Smooth muscle cell (in vitro differentiated cells): ENCODE results near the gene POU2F1. TPM values are rescaled to one million over a fixed set of nuclear protein-coding genes. Genes with fewer than 3 reads are reported as not detected.

Source experiments
- DNase-seq: peaks from one replicate; lab custom pipeline; 2025; ENCODE audit not compliant: unreplicated experiment; lab: John Stamatoyannopoulos, UW
- H2AFZ ChIP-seq: fragments of 200-600 bp; sonication (generic); 2 replicates; pipeline ENCODE4 v1.6.0; 2016; ENCODE audit warnings: antibody characterized with exemption, low read depth, mild to moderate bottlenecking
- H3F3A ChIP-seq: fragments of 200-600 bp; sonication (generic); 2 replicates; pipeline ENCODE4 v1.6.0; 2017; ENCODE audit warnings: antibody characterized with exemption, low read depth
- H3K27ac ChIP-seq: fragments of 200-600 bp; sonication (generic); 2 replicates; pipeline ENCODE4 v1.5.1; 2016; ENCODE audit warnings: low read depth, mild to moderate bottlenecking
- H3K27me3 ChIP-seq: fragments of 200-600 bp; sonication (generic); 2 replicates; pipeline ENCODE4 v1.6.1; 2016; ENCODE audit warnings: low read depth, mild to moderate bottlenecking
- H3K36me3 ChIP-seq: fragments of 200-600 bp; sonication (generic); 2 replicates; pipeline ENCODE4 v1.5.1; 2016; ENCODE audit warnings: low read depth
- H3K4me1 ChIP-seq: fragments of 200-600 bp; sonication (generic); 2 replicates; pipeline ENCODE4 v1.5.1; 2016; ENCODE audit warnings: low read depth
- H3K4me2 ChIP-seq: fragments of 200-600 bp; sonication (generic); 2 replicates; pipeline ENCODE4 v1.6.0; 2016; ENCODE audit warnings: mild to moderate bottlenecking
- H3K4me3 ChIP-seq: fragments of 200-600 bp; sonication (generic); 2 replicates; pipeline ENCODE4 v1.5.1; 2016; ENCODE audit warnings: mild to moderate bottlenecking
- H3K79me2 ChIP-seq: fragments of 200-600 bp; sonication (generic); 2 replicates; pipeline ENCODE4 v1.6.0; 2016; ENCODE audit warnings: low read depth, mild to moderate bottlenecking
- H3K9ac ChIP-seq: fragments of 200-600 bp; sonication (generic); 2 replicates; pipeline ENCODE4 v1.6.0; 2016; ENCODE audit warnings: low read depth
- H3K9me3 ChIP-seq: fragments of 200-600 bp; sonication (generic); replicated peaks from 2 replicates; pipeline ENCODE4 v1.5.1; 2016; ENCODE audit warnings: low read depth
- H4K20me1 ChIP-seq: fragments of 200-600 bp; sonication (generic); 2 replicates; pipeline ENCODE4 v1.6.0; 2016; ENCODE audit warnings: low read depth
- CTCF ChIP-seq: fragments of 200-600 bp; sonication (generic); IDR thresholded peaks from 2 replicates; pipeline ENCODE4 v1.5.1; 2017; ENCODE audit warnings: borderline replicate concordance, mild to moderate bottlenecking, antibody characterized with exemption; ENCODE audit not compliant: insufficient read depth, poor library complexity, severe bottlenecking
- WGBS: methylation state at CpG from one replicate; pipeline ENCODE4 v1.1.7; 2016; ENCODE audit warnings: low lambda C conversion rate; 5-methylcytosine and 5-hydroxymethylcytosine counted together
- polyA plus RNA-seq: library from polyadenylated mRNA; unstranded; fragments of >200 nt; fragmentation: Nextera tagmentation; extraction: Ambion mirVana; gene quantifications from 2 replicates; pipeline ENCODE4 v1.2.1, GENCODE V29; 2016
- total RNA-seq: library from RNA; depleted of rRNA; stranded (reverse); fragments of >200 nt; gene quantifications from 2 replicates; pipeline ENCODE4 v1.2.3, GENCODE V29; 2014

The POU2F1 gene
- total and polyA plus RNA-seq, 2 experiments from 2014 or later = 5.3 to 15.6 TPM

- H3K27ac ChIP-seq = no peak overlapping the region
These were observed 84.5 kb downstream of the POU2F1 start for GRCh38 chr1:167305059-167305705.

GRCh38 chr1:167305706-167306277, 85.1 kb downstream of the POU2F1 start:
- H3K9ac ChIP-seq = no peak overlapping the region

More at GRCh38 chr1:167305059-167305705, 84.5 kb downstream of the POU2F1 start:
- Histone ChIP-seq H3K79me2 (peaks cover 48% of the 10 kb centered on the region), H3F3A (no peaks in the 10 kb centered on the region), H3K4me1 (peaks cover 9% of the 10 kb centered on the region), H4K20me1 (peaks cover 45% of the 10 kb centered on the region), H3K36me3 (no peaks in the 10 kb centered on the region), H3K9ac (no peak overlapping the region), H3K27me3 (no peaks in the 10 kb centered on the region), H3K4me3 (no peak overlapping the region), H3K9me3 (no peaks in the 10 kb centered on the region), H3K4me2 (no peak overlapping the region), H2AFZ (no peak overlapping the region)
- no peak for DNase-seq
- WGBS = 96% methylated on average over 9 of the region's 9 CpGs
- TF ChIP-seq CTCF = no peak

GRCh38 chr1:167310732-167311131, 90.0 kb downstream of the POU2F1 start:
- Histone ChIP-seq H2AFZ (no peak overlapping the region), H4K20me1 (peaks cover 20% of the 10 kb centered on the region), H3K9ac (no peak overlapping the region), H3K79me2 (peaks cover 33% of the 10 kb centered on the region), H3K27me3 (no peaks in the 10 kb centered on the region), H3K27ac (no peak overlapping the region), H3K9me3 (no peaks in the 10 kb centered on the region), H3K4me1 (peaks cover 4% of the 10 kb centered on the region), H3K4me3 (no peak overlapping the region), H3K36me3 (no peaks in the 10 kb centered on the region), H3K4me2 (no peak overlapping the region), H3F3A (no peaks in the 10 kb centered on the region)
- no peak for TF ChIP-seq CTCF
- no peak for DNase-seq

More at GRCh38 chr1:167305706-167306277, 85.1 kb downstream of the POU2F1 start:
- DNase-seq = no peak
- WGBS = 75% methylated on average over 2 of the region's 2 CpGs
- Histone ChIP-seq H3K27ac (no peak overlapping the region), H3K4me1 (peaks cover 9% of the 10 kb centered on the region), H3K36me3 (no peaks in the 10 kb centered on the region), H3K4me3 (no peak overlapping the region), H3K79me2 (peaks cover 48% of the 10 kb centered on the region), H3K4me2 (no peak overlapping the region), H3F3A (no peaks in the 10 kb centered on the region), H4K20me1 (peaks cover 45% of the 10 kb centered on the region), H3K27me3 (no peaks in the 10 kb centered on the region), H3K9me3 (no peaks in the 10 kb centered on the region), H2AFZ (no peak overlapping the region)
- TF ChIP-seq CTCF = no peak

GRCh38 chr1:167312871-167313270, 92.2 kb downstream of the POU2F1 start:
- Histone ChIP-seq H2AFZ (no peak overlapping the region), H3K9me3 (no peaks in the 10 kb centered on the region), H3F3A (no peaks in the 10 kb centered on the region), H4K20me1 (peaks cover 7% of the 10 kb centered on the region), H3K4me2 (no peak overlapping the region), H3K27me3 (no peaks in the 10 kb centered on the region), H3K27ac (no peak overlapping the region), H3K36me3 (no peaks in the 10 kb centered on the region), H3K4me1 (peaks cover 4% of the 10 kb centered on the region), H3K4me3 (no peak overlapping the region), H3K9ac (no peak overlapping the region), H3K79me2 (peaks cover 19% of the 10 kb centered on the region)
- no peak for TF ChIP-seq CTCF
- WGBS = 86% methylated on average over 1 of the region's 1 CpG
- DNase-seq = no peak
